Ectodermal cell (in vitro differentiated cells): ENCODE results near the gene ZNF236.
"Not testable (repeated sequence)": the region's sequence is repeated elsewhere in the genome, so short reads cannot be mapped to it uniquely, and the experiment has no call there.

ENCODE experiments used
- H3K27ac ChIP-seq: 2 replicates; pipeline ENCODE4 v1.7.0; 2013; ENCODE audit warnings: mild to moderate bottlenecking, low read depth, low read length; ENCODE audit not compliant: insufficient read depth, poor library complexity, severe bottlenecking
- H3K27me3 ChIP-seq: 2 replicates; pipeline ENCODE4 v1.7.0; 2013; ENCODE audit warnings: mild to moderate bottlenecking, low read length; ENCODE audit not compliant: insufficient read depth, control insufficient read depth, poor library complexity, severe bottlenecking
- H3K36me3 ChIP-seq: one replicate; pipeline ENCODE4 v1.7.0; 2013; ENCODE audit warnings: low read length; ENCODE audit not compliant: control insufficient read depth, insufficient read depth
- H3K4me1 ChIP-seq: one replicate; pipeline ENCODE4 v1.7.0; 2013; ENCODE audit warnings: low read length; ENCODE audit not compliant: control insufficient read depth, insufficient read depth
- H3K4me3 ChIP-seq: 2 replicates; pipeline ENCODE4 v1.7.0; 2013; ENCODE audit warnings: low read depth, low read length, control low read depth; ENCODE audit not compliant: insufficient read depth
- H3K9me3 ChIP-seq: 2 replicates; pipeline ENCODE4 v1.7.0; 2013; ENCODE audit warnings: mild to moderate bottlenecking, low read length, moderate library complexity; ENCODE audit not compliant: control insufficient read depth
- WGBS, 2 experiments: methylation state at CpG; one replicate each; pipeline ENCODE4 v1.1.7; 2013; ENCODE audit warnings: missing lambda C conversion rate in 2 of 2; 5-methylcytosine and 5-hydroxymethylcytosine counted together

ZNF236 gene

GRCh38 chr18:76801567-76802505, 20.5 kb upstream of the ZNF236 start:
- peak overlapping the region; percentile 16 for H3K4me3 ChIP-seq
- H3K36me3 ChIP-seq: no peaks in the 10 kb centered on the region
- H3K27ac ChIP-seq: no peak overlapping the region
- H3K27me3 ChIP-seq: no peaks in the 10 kb centered on the region
- 39% methylated on average over 61 of the region's 61 CpGs for WGBS, 2 experiments
- no peaks in the 10 kb centered on the region for H3K4me1 ChIP-seq
- no peaks in the 10 kb centered on the region for H3K9me3 ChIP-seq

GRCh38 chr18:76803413-76803812, 18.9 kb upstream of the ZNF236 start:
- 48 to 50% methylated on average over 5 of the region's 5 CpGs for whole genome bisulfite sequencing, 2 experiments
- Histone ChIP-seq H3K4me3 (no peak overlapping the region), H3K4me1 (no peaks in the 10 kb centered on the region), H3K27ac (no peak overlapping the region), H3K27me3 (no peaks in the 10 kb centered on the region), H3K9me3 (no peaks in the 10 kb centered on the region), H3K36me3 (no peaks in the 10 kb centered on the region)

- H3K27me3 ChIP-seq: no peaks in the 10 kb centered on the region
- H3K4me3 ChIP-seq: no peak overlapping the region
- H3K36me3 ChIP-seq: no peaks in the 10 kb centered on the region
- WGBS, 2 experiments: 13 to 19% methylated on average over 11 of the region's 11 CpGs
- H3K4me1 ChIP-seq: no peaks in the 10 kb centered on the region
- H3K27ac ChIP-seq: no peak overlapping the region
- no peaks in the 10 kb centered on the region for H3K9me3 ChIP-seq
These were observed 18.5 kb upstream of the ZNF236 start for GRCh38 chr18:76803814-76804213.

GRCh38 chr18:76805221-76805620, 17.1 kb upstream of the ZNF236 start:
- Histone ChIP-seq H3K36me3 (no peaks in the 10 kb centered on the region), H3K4me1 (no peaks in the 10 kb centered on the region), H3K9me3 (no peaks in the 10 kb centered on the region), H3K27me3 (no peaks in the 10 kb centered on the region), H3K4me3 (no peak overlapping the region), H3K27ac (no peak overlapping the region)
- WGBS, 2 experiments: 81 to 86% methylated on average over 7 of the region's 7 CpGs

- Histone ChIP-seq H3K27me3 (no peaks in the 10 kb centered on the region), H3K36me3 (no peaks in the 10 kb centered on the region), H3K4me3 (no peak overlapping the region), H3K4me1 (no peaks in the 10 kb centered on the region), H3K9me3 (no peaks in the 10 kb centered on the region), H3K27ac (no peak overlapping the region)
- 92 to 93% methylated on average over 7 of the region's 7 CpGs for WGBS, 2 experiments
These were observed 16.1 kb upstream of the ZNF236 start for GRCh38 chr18:76806301-76806700.

- H3K27ac ChIP-seq: no peak overlapping the region
- no peak overlapping the region for H3K4me3 ChIP-seq
- H3K4me1 ChIP-seq: no peaks in the 10 kb centered on the region
- WGBS, 2 experiments: 85 to 91% methylated on average over 10 of the region's 10 CpGs
- H3K9me3 ChIP-seq: no peaks in the 10 kb centered on the region
- H3K27me3 ChIP-seq: no peaks in the 10 kb centered on the region
- H3K36me3 ChIP-seq: no peaks in the 10 kb centered on the region
These were observed 13.8 kb upstream of the ZNF236 start for GRCh38 chr18:76808561-76808960.

GRCh38 chr18:76811530-76811929, 10.8 kb upstream of the ZNF236 start:
- not testable (repeated sequence) for H3K9me3 ChIP-seq, H3K4me3 ChIP-seq, H3K36me3 ChIP-seq, H3K27ac ChIP-seq, H3K4me1 ChIP-seq, H3K27me3 ChIP-seq
- WGBS, 2 experiments: 89 to 93% methylated on average over 7 of the region's 7 CpGs

GRCh38 chr18:76814256-76814655, 8.1 kb upstream of the ZNF236 start:
- Histone ChIP-seq H3K9me3 (no peaks in the 10 kb centered on the region), H3K4me3 (no peak overlapping the region), H3K27ac (no peak overlapping the region), H3K27me3 (no peaks in the 10 kb centered on the region), H3K4me1 (no peaks in the 10 kb centered on the region), H3K36me3 (no peaks in the 10 kb centered on the region)
- WGBS, 2 experiments: 84% methylated on average over 11 of the region's 11 CpGs

GRCh38 chr18:76816127-76816526, 6.2 kb upstream of the ZNF236 start:
- no peaks in the 10 kb centered on the region for H3K36me3 ChIP-seq
- peaks cover 6% of the 10 kb centered on the region for H3K4me1 ChIP-seq
- 82 to 87% methylated on average over 8 of the region's 8 CpGs for WGBS, 2 experiments
- no peaks in the 10 kb centered on the region for H3K9me3 ChIP-seq
- no peak overlapping the region for H3K4me3 ChIP-seq
- no peaks in the 10 kb centered on the region for H3K27me3 ChIP-seq
- H3K27ac ChIP-seq: no peak overlapping the region

GRCh38 chr18:76817888-76818611, 4.3 kb upstream of the ZNF236 start:
- 94% methylated on average over 17 of the region's 17 CpGs for WGBS, 2 experiments
- no peaks in the 10 kb centered on the region for H3K9me3 ChIP-seq
- H3K4me1 ChIP-seq: peaks cover 6% of the 10 kb centered on the region
- no peak overlapping the region for H3K4me3 ChIP-seq
- H3K36me3 ChIP-seq: no peaks in the 10 kb centered on the region
- H3K27me3 ChIP-seq: no peaks in the 10 kb centered on the region
- no peak overlapping the region for H3K27ac ChIP-seq
